Measurements from ENCODE around the gene BRINP2. TPM values are rescaled to one million over a fixed set of nuclear protein-coding genes. Genes with fewer than 3 reads are reported as not detected.
A peak's percentile ranks its signal among the peaks of the same experiment; 100 is the strongest.

Gene BRINP2
- total RNA-seq, 1 donor from 2014 or later: 0.18 TPM

GRCh38 chr1:177164380-177165068 is 6.2 kb upstream of the BRINP2 start, which contains the start of gene ASTN1:
ASTN1 (minus strand) TSS chr1:177164712; CDS start chr1:177164676, 36 bp downstream.
- DNase-seq (ENCODE audit: low spot score) (no peak), ATAC-seq (peak; percentile 17)
- intact Hi-C loops (cut with DNase I): no loop called here

GRCh38 chr1:177165069-177165439 is 5.7 kb upstream of the BRINP2 start:
- DNase-seq (ENCODE audit: low spot score) (no peak), ATAC-seq (no peak)
- intact Hi-C loops (cut with DNase I): no loop called here

GRCh38 chr1:177171536-177172123 is 872 bp downstream of the BRINP2 start:
- DNase-seq (ENCODE audit: low spot score) (no peak), ATAC-seq (peak; percentile 29)
- intact Hi-C loops (cut with DNase I): no loop called here

DNA sequence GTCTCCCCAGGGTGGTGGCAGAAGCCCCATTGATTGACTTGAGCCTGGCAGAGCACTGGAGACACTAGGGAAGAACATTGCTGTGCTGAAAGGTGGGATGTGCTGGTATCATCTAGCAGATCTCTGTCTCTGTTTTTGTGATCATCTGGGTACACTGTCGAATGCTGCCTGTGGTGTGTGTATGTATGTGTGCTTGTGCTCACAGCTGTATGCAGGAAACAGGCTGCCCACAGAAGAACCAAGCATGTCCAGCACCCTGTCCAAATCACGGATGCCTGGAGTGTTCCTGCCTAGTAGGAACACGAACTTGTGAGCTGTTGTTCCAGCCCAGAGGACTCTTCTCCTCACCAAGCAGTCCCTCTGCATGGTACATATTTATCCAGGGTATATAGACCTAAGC is 1.5 kb downstream of the BRINP2 start:
- no peak for ATAC-seq
- no peak for DNase-seq (ENCODE audit: low spot score)
- intact Hi-C loops (cut with DNase I): no loop called here

- intact Hi-C loops (cut with DNase I): no loop called here
- ATAC-seq (no peak), DNase-seq (ENCODE audit: low spot score) (no peak)
Measured at GRCh38 chr1:177172866-177173265, 2.1 kb downstream of the BRINP2 start.

GRCh38 chr1:177173976-177174375 is 3.2 kb downstream of the BRINP2 start:
- no peak for DNase-seq (ENCODE audit: low spot score)
- intact Hi-C loops (cut with DNase I): no loop called here
- ATAC-seq: no peak

DNA sequence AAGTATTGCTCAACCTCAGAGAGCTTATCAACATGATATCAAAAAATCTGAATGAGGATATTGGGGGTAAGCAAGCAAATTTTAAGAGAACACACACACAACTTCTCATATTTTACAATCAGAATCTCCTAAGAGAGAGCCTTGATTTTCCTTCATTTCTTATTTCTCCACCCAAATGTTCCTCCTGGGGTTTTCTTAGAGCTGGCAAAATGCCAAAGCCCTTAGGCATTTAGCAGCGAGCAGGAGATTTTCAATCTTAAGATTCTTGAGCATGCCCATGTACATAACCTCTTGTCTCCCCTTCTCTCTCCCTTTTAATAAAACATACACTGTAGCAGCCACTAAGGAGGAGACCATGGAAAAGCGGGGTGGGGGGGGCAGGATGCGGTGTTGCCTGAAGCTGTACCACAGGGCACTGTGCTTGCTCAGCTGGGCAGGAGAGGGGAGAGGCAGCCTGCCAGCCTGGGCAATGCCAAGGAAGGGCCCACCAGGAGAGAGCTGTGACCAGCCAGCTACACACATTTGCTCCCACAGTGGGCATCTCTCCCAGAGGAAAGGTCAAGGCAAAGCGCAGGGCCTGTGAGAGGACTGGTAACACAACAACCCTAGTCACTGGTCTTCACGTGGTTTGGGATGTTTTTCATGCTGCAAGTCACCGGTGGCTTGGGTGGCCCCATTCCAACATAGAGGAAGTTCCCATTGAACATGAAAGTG is 4.3 kb downstream of the BRINP2 start:
- intact Hi-C loops (cut with DNase I): no loop called here
- no peak for ATAC-seq
- DNase-seq (ENCODE audit: low spot score): no peak

GRCh38 chr1:177181280-177181630 is 10.5 kb downstream of the BRINP2 start:
- DNase-seq (ENCODE audit: low spot score) (no peak), ATAC-seq (peak; percentile 58)
- intact Hi-C loops (cut with DNase I): no loop called here

DNA sequence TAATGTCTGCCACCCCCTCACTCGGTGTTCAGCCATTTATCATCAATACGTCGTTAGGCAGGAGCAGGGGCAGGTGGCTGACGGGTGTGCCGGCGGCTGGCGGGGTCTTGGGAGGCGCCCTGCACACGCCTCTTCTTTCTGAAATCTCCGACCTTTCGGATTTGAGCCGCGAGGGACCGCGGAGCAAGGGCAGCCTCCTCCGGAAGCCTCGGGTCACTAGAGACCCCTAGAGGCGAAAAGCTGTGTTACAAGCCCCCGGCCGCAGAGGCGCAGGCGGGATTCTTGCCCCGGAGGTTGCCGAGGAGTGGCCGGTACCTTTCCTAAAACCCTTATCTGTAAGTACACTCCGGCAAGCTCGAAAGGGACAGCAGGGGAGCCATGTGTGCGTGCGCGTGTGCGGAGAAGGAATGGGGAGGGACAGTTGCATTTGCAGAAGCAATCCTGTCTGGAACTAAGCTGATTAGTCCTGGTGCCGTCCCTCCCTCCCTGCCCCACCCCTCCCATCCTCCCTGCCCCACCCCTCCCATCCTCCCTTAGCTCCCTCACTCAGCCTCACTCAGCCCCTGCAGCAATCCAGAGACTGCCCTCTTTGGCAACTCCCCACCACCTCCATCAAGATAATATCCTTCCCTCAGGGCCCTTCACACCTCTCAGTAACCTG is 11.0 kb downstream of the BRINP2 start:
- intact Hi-C loops (cut with DNase I): loop anchor here (2.0 kb wide), 1 partner anchor 285 kb away; no protein-coding TSS in a partner anchor
- DNase-seq (ENCODE audit: low spot score) (peak; percentile 77), ATAC-seq (peak; percentile 83)

- DNase-seq (ENCODE audit: low spot score) (no peak), ATAC-seq (no peak)
- intact Hi-C loops (cut with DNase I): loop anchor here (2.0 kb wide), 1 partner anchor 287 kb away; no protein-coding TSS in a partner anchor
Measured at GRCh38 chr1:177183836-177184235, 13.1 kb downstream of the BRINP2 start.

- ATAC-seq (no peak), DNase-seq (ENCODE audit: low spot score) (no peak)
- intact Hi-C loops (cut with DNase I): no loop called here
Measured at GRCh38 chr1:177185209-177185608, 14.5 kb downstream of the BRINP2 start.

- no peak for DNase-seq (ENCODE audit: low spot score)
- intact Hi-C loops (cut with DNase I): no loop called here
- no peak for ATAC-seq
Measured at GRCh38 chr1:177186639-177187038, 15.9 kb downstream of the BRINP2 start.

DNA sequence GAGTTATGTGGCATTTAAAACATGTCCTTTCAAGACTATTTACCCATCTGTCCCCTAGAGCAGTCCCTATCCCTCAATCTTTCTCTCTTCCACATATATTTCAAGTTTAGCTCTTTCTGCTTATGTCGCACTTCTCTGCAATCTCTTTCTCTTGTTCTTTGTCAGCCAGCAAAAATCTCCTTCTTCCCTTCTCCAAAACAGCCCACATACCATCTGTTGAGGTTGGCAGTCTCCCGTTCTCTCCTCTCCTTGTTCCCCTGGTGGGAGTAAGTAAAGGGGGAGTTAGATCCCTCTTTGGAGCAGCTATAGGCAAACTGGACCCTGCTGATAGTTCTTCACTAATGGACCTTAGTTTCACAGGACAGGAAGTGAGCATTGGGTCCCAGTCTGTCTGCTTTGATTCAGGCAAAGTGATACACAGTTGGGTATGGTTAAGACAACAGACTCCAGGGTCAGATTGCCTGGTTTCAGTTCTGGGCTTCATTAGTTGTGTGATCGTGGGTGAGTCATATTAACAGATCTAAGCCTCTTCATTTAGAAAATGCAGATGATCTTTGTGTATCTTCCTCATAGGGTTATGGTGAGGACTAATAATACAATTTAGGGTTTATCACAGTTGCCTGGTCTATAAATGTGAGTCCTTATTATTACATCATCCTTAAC is 19.7 kb downstream of the BRINP2 start:
- ATAC-seq (no peak), DNase-seq (ENCODE audit: low spot score) (no peak)
- intact Hi-C loops (cut with DNase I): no loop called here

DNA sequence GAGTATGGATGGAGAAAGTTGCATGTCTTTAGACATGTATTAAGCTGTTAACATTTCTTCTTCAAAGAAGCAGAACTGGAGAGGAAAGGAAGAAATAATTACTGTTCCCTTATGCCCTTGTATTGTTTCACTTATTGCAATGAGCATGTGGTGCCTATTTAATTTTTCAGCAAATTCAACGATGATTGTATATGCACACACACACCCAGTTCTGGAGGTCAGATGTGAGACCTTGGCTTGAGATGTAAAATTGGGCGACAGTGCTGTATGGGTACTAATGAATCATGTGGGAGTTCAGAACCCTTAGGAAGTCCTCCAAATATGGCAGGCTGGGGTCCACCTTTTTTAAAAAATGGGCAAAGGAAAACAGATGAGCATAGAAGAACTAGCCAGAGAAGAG is 27.5 kb downstream of the BRINP2 start:
- DNase-seq (ENCODE audit: low spot score): no peak
- intact Hi-C loops (cut with DNase I): no loop called here
- ATAC-seq: no peak

DNA sequence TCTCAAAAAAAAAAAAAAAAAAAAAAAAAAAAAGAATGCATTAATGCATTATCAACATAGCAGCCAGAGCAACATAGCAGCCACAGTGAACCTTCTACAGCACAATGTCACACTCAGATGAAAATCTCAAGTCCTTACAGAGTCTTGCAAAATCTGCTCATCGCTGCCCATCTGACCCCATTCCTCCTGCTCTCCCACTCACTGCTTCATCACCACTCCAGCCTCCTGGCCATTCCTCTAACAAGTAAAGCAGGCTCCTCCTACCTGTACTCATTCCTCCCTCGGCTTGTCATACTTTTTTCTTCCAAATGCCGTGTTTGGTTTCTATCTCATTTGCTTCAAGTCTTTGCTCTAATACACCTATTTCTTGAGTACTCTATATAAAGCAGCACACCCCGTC is 29.5 kb downstream of the BRINP2 start:
- intact Hi-C loops (cut with DNase I): no loop called here
- no peak for DNase-seq (ENCODE audit: low spot score)
- ATAC-seq: no peak

DNA sequence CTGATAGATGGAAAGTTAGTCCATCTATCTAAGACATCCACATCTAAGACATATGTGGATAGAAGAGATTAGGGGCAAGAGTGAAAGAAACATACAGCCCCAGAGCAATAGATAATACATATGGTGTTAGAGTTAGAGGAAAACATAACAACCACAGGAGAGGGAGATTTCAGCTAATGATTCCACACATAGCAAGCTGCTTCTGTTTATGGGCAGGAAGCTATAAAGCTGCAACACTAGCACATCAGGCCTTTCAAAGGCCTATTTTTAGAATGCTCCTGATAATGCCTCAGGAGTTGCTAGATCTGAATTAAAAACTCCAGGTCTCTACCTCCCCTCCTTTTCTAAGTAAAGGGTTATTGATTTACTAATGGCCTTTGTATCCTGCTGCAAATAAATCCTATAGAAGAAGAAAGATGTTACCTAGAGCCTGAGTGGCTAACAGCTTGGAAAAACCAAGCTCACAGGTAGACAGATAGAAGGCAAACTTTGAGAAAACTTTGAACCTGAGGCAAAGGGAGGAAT is 36.1 kb downstream of the BRINP2 start:
- DNase-seq (ENCODE audit: low spot score) (no peak), ATAC-seq (no peak)
- intact Hi-C loops (cut with DNase I): no loop called here

GRCh38 chr1:177208920-177209319 is 38.2 kb downstream of the BRINP2 start:
- no peak for DNase-seq (ENCODE audit: low spot score)
- ATAC-seq: no peak

DNA sequence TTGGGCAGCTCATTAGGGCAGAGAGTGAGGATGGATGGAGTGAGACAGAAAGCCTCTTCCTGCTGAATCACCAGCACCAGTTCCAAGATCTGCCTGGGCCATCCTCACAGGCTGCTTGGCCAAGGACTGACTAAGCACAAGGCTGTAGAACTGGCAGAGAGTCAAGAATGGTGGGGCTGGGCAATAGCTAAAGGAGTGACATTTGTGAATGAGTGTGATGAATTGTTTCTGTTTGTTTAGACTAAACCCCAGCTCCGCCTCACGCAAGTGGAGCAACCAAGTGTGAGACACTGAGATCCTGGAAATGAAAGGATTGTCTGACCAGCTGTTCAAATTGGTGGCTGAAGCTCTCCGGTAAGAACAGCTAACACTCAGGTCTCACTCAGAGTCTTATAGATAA is 38.6 kb downstream of the BRINP2 start:
- intact Hi-C loops (cut with DNase I): no loop called here
- peak; percentile 89 for ATAC-seq
- DNase-seq (ENCODE audit: low spot score): peak; percentile 62

More at GRCh38 chr1:177208920-177209319, 38.2 kb downstream of the BRINP2 start:
- intact Hi-C loops (cut with DNase I): no loop called here

DNA sequence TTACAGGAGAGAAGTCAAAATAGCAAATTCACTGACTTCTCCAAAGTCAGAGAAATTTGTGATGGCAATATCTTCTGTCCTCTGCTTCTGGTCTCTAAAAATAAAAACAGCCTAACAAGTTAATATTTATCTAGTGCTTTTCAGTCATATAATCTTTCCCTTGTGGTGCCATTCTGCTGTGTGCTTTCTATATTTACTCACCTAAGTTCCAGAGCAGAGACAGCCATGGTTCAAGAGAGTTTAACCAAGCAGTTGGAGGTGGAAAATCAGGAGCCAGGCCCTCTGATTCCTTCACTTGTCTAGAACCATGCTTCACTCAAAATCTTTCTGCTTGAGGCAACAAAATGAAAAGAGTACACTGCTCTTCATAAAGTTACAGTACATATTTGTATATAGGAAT is 39.3 kb downstream of the BRINP2 start:
- no peak for DNase-seq (ENCODE audit: low spot score)
- intact Hi-C loops (cut with DNase I): no loop called here
- ATAC-seq: no peak
